ENCODE results near the gene BSN.
A peak's percentile ranks its signal among the peaks of the same experiment; 100 is the strongest.

Gene BSN

DNA sequence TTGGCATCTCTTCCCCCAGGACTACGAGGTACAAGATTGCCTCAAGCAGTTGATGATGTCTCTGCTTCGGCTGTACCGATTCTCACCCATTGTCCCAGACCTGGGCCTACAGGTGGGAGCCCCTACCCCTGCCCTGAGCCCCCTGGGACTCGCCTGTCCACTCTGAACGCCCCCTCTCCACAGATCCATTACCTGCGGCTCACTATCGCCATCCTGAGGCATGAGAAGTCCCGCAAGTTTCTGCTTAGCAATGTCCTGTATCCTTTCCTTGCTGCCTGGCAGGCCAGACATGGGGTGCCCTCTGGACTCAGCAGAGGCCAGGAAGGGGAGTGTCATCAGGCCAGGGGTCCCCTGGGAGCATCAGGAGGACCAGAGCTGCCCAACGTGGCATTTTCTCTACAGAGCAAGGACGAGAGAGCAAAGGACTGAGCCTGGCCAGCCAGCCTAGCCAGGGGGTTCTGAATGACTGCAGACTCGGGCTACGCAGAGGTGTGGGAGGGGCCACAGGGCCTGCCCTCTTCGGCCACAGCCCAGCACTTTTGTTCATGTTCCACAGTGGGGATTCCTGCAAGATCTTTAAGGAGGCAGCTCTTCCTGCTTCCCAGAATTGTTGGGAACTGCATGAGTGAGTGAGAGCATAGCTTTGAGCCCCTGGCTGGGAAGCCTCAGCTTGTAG is 146.3 kb downstream of the BSN start:
- DNase-seq: no peak

DNA sequence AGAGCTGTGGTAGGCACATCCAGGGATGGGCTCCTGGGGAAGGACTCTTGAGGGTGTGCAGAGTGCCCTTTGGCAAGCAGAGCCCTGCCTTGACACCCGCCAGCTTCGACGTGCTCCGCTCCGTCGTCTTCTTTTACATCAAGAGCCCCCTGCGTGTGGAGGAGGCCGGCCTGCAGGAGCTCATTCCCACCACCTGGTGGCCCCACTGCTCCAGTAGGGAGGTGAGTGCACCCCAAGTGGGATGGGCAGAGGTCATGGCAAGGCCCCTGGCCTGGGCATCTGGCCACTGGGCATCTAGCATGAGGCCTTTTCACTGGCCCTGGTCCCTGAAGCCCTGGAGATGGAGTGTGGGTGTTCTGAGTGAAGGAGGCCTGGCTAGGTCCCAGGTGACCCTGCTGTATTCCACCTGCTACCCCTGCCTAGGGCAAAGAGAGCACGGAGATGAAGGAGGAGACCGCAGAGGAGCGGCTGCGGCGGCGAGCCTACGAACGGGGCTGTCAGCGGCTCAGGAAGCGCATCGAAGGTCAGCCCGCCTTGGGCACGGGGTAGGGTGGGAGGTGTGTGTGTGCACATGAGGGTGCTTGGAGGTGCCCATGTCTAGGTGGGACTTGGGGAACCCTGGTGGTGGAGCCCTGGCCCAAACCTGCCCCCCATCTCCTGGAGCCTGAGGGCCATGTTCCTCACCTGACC is 147.3 kb downstream of the BSN start:
- DNase-seq: no peak

DNA sequence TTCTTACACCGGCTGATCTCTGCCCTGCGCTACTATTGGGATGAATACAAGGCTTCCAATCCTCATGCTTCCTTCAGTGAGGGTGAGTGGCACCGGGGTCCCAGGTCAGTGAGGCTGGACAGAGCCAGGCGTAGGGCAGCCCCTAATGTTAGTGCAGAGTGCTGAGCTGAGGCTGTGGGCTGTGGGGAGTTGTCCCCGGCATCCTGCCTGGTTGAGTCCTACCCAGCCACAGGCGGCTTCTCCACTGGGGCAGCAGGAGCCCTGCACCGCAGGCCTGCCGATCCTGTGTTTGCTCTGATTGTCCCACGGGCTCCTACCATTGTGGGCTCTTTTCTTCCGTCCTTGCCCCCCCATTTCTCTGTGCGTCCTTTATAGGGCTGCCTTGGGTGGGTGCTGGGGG is 148.4 kb downstream of the BSN start:
- DNase-seq: no peak

DNA sequence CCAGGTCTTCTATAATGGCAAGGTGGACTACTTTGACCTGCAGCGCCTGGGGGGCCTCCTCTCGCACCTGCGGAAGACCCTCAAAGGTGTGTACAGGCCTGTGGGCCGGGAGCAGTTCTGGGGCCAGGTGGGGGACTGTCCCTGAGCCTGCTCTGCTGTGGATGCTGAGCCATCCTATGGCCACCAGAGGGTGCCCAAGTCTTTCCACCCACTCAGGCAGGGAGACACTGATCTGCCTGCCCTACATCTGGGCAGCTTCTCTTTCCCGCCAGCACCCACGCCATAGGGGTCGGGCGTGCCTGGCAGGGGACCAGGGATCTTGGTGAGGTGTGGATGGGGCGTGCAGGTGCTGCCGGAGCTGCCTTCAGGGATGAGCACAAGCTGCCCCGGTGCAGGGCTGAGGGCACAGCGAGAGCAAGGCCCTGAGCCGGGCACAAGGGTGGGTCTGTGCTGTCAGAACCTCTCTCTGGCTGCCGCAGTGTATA is 149.2 kb downstream of the BSN start:
- DNase-seq: peak; percentile 78

DNA sequence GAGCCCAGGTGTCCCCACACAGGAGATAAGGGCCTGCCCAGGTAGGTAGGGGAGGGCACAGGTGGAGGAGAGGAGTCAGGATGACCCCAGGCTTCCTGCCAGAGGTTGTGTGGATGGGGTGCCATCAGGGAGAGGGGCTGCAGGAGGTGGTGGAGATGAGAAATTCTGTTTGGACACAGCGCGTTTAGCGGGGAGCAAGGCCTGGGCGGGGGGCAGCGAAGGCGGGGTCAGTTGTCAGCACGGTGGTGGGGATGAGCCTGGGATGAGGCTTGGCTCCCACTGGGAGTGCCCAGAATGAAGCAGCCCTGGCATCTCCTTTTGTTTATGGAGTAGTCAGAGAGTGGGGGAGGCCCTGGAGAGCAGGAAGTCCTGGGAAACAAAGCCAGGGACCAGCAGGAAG is 149.7 kb downstream of the BSN start:
- DNase-seq: no peak

DNA sequence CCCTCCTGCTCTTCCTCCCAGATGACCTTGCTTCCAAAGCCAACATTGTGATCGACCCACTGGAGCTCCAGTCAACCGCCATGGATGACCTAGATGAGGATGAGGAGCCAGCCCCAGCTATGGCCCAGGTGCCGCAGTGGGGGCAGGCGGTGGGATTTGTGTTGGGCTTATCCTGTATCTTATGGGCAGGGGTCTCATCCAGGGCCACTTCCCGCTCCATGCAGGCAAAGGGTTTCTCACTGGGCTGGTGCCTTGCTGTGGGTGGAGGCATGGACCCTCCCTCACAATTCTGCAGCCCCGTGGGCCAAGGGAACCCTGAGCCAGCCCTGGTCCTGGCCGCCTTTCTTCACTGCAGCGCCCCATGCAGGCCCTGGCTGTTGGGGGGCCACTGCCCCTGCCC is 150.4 kb downstream of the BSN start:
- no peak for DNase-seq

DNA sequence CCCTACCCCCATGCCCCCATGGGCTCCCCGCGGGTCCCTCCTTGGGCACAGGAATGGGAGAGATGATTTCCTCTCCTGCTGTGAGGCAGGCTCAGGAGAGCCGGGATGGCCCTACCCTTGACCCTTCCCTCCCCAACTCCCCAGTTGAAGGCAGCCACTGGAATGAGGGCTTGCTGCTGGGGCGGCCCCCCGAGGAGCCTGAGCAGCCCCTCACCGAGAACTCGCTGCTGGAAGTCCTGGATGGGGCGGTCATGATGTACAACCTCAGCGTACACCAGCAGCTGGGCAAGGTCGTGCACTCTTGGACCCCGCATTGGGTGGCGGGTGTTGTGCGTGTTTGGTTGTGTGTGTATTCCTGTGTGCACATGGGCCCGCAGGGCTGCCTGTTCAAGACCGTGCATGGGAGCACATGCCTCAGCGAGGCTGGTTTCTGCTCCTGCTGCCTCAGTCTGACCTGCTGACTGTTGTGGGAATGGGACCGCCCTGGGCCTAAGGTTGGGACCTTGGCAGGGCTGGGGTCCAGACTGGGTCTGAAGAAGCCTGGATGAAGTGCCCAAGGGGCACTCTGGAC is 151.2 kb downstream of the BSN start:
- no peak for DNase-seq

DNA sequence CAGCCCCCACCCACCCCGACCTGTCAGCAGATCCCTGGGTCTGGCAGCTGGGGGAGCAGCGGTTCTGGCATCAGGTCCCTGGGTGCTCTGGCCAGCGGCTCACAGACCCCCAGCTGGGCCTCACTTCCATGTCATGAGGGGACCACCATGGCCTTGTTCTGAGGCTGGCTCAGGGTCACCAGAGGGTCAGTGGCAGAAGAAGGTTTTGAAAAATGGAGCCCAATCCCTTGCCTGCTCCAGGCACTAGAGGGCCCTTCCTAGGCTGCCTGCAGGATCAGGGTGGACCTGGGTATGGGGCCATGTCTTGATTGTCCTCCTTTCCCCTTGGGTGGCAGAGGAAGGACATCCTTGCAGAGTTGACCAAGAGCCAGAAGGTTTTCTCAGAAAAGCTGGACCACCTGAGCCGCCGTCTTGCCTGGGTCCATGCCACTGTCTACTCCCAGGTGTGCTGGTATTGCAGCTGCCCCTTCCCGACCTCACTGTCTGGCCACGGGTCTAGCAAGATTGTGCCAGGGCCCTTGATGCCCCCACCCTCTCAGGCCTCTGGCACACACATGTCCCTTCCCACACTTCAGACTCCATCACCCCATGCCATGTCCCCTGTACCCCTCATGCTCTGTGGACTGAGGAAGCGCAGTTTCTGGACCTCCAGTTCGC is 152.3 kb downstream of the BSN start:
- no peak for DNase-seq

DNA sequence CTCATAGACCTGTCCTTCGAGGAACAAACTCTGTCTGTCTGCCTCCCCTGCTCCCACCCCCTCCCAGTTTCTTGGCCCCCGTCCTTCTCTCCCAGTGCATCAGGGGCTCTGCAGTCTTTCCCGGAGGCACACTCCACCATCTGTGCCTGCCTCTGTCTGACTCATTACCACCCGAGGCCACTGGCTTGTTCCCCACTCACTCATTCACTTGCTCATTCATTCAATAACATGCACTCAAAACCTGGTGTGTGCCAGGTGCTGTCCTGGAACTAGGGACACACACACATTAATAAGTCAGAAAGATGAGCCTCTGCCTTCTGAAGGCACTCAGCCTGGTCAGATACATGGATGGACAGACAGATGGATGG is 152.8 kb downstream of the BSN start:
- no peak for DNase-seq

DNA sequence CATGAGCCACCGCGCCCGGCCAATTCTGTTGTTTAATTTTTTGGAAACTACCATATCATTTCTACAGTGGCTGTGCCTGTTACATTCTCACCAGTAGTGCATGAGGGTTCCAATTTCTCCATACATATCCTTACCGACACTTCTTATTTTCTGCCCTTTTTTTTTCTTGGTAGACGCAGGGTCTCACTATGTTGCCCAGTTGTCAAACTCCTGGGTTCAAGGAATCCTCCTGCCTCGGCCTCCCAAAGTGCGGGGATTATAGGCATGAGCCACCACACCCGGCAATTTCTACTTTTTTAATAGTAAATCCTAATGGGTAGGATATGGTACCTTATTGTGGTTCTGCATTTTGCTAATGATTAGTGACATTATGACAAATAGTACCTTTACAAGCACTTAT is 155.6 kb downstream of the BSN start:
- DNase-seq: no peak

DNA sequence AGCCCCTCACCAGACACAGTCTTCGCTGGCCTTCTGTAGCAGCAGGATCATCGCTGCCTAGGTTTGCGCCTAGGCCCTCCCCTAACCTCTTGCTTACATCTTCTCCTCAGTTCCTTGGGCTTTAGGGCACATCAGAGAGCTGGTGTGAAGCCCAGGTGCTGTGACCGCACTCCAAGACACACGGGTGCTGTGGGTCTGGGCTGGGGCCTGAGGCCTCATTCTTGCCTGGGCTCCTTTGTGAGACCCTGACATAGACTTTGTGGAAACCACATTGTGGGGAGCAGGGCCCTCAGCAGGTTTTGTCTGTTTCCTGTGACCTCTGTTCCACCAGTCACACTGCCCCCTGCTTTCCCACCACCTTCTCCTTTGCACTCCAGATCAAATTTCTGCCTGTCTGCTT is 157.2 kb downstream of the BSN start:
- DNase-seq: no peak

DNA sequence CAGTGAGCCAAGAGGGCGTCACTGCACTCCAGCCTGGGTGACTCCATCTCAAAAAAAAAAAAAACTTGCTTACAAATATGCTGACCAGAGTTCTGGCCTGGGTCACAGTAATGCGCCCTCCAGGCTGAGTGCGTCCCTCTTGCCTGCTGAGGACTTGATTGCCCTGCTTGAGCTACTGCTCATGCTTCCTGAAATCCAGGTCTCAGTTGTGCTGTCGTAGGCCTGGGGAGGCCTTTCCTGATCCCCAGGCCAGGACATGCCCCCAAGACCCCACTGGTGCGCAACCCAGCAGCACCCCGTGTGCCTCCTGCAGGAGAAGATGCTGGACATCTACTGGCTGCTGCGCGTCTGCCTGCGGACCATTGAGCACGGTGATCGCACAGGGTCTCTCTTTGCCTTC is 157.9 kb downstream of the BSN start:
- no peak for DNase-seq

DNA sequence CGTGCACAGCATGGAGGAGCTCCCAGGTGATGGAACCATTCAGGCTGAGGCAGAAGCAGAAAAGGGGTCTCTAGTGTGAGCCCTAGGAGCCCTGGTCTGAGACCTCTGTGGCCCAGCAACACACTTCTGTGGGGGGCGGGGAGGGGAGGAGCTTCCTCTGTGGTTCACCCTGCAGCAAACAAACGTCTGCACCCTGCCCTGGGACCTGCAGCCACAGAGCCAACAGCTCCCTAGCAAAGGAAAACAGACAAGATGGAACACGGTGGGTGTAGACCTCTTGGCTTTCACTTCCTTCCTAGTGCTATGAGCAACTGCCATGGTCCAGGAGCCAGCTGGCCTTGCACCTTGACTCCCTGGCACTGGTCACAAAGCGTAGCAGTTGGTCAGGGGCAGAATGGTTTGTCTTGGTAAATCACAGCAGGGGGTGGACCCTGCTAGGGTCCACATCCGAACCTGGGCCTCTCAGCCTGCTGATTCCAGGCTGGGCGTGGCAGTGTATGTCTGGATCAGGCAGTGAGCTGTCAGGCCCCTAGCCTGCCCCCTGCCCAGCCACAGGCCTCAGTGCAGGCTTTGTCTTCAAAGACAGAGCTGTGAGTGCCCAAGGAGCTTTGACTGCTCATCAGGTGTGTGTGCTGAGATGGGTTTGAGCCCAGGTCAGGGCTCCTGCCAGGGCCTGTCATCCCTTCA is 158.5 kb downstream of the BSN start:
- no peak for DNase-seq

DNA sequence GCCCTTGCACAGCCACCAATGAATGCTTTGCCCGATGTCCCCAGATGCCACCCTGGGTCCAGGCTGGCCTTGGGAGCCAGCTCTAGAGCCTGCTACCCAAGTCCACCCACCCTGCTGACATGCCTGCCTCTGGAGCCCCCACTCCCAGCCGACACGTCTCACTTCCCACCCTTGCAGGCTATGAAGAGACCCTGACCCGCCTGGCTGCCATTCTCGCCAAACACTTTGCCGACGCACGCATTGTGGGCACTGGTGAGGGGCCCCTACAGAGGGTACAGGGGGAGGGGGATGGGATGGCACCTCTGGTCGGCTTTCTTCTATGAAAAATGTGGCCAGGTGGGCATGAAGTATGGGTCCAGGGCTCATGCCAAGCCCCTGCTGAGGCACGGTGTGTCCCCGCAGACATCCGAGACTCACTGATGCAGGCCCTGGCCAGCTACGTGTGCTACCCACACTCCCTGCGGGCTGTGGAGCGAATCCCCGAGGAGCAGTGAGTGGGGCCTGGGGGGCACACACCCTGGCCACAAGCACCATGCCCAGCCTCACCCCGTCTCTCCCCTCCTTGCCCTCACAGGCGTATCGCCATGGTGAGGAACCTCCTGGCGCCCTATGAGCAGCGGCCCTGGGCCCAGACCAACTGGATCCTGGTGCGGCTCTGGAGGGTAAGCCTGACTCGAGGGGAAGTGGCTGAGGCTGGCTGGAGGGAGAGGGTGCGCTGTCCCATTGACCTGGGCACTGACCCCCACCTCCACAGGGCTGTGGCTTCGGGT is 159.2 kb downstream of the BSN start:
- no peak for DNase-seq

DNA sequence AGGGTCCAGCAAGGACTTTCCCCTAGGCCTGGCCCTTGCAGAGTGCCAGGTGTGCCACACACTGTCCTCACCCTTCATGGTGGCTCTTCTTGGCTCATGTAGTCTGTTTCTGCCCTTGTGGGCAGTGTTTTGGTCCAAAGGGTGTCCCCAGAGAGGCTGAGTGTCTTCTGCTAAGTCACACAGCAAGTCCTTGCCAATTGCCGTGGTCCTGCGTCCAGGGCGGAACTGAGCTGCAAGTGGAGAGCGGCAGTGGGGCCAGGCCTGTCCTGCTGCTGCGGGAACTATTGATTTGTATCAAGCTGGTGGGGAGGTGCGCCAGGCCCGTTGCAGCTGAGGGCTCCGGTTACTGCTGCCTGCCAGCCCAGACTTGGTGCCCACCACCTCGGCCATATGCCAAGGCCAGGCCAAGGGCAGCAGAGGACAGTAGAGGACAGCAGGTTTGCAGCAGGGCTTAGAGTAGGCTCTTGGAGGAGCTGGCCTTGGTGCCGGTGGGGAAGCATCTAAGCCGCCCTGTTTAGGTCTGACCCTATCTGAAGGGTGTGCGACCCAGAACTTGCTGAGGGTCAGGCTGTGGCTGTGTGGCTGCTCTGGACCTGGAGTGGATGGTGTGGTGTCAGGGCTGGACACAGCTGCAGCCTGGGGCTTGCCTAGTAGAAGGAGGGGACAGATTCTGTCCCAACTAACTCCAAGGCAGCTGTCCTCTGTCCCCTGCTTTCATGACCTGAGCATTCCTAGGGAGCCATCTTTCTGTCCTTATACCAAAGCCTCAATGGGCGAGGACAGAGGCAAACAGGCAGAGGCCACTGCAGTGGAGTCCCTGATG is 160.7 kb downstream of the BSN start:
- no peak for DNase-seq

DNA sequence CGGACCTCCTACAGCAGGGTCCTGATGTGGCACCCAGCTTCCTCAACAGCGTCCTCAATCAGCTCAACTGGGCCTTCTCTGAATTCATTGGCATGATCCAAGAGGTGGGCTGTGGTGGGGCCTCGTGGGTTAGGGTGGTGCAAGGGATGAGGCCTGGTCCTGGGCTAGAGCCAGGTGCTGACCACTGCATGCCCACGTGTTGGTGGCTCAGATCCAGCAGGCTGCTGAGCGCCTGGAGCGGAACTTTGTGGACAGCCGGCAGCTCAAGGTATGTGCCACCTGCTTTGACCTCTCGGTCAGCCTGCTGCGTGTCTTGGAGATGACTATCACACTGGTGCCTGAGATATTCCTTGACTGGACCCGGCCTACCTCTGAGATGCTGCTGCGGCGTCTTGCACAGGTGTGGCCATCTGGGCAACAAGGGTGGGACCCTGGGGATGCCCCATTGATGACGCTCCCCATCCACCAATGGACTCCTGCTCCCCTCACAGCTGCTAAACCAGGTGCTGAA is 161.4 kb downstream of the BSN start:
- no peak for DNase-seq

DNA sequence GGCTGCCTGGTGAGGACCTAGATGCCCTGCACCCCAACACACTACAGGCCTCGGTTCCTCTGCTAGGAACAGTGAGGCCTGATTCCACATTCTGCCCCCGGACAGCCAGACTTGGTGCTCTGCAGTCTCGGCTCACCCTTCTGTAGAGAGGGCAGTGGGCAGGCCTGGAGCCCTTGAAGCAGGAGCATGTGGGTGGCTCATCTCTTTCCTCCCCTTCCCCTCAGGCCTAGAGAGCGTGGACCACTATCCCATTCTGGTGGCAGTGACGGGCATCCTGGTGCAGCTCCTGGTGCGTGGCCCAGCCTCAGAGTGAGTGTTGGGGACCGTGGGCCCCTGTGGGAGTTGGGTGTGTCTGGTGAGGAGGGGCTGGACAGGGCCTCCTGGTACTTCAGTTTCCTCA is 161.9 kb downstream of the BSN start:
- DNase-seq: no peak

DNA sequence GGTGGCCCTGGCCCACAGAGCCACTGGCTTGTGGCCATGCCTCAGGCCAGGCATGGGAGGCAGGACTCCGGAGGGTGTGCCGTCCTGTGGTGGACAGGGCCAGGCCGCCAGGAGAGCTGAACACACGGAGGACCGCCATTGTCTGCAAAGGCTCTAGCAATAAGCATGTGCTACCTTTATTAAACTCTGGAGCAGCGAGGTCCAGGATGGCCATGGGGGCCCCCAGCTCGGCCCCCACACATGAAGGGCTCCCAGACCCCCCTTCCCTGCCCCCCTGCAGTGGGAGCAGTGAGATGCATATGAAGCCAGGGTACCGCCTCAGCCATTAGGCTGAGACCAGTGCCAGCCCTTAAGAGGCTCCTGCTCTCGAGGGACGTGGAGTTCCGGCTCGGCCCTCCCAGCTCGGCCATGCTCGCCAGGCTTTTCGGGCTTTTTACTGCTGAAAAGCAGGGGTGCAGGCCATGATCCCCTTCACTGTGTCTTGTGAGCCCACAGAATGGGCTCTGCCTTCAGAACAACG is 162.5 kb downstream of the BSN start:
- no peak for DNase-seq

DNA sequence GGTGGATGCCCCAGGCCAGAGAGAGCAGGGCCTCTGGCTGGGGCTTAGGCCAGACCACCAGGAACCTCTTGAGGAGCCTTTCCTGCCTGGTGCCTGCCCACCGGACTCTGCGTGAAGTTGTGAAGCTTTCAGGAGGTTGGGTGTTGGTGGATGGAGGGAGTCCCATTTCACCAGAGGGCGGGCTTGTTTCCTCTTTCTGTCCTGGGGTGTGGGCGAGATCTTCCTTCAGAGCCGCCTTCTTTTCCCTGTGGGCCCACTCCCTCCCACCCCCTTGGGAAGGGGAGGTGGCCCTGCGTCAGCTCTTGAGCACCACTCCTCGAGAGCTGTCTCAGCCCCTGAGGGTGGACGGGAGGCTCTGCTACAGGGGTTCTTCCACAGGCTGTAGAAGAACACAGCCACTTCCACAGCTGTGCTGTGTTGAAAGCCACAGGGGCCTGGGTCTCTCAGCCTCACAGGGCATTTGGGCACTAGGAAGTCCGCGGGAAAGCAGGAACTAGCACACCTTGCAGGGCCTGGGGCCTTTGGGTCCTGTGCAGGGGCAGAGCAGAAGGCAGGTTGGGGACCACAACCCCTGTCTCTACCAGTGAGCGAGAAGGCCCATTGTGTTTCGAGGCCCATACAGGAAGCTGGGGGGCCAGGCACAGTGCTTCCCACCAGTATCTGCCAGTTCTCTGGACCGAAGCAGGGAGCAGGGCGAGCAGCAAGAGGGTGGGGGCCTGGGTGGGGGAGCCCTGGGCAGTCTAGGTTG is 163.1 kb downstream of the BSN start:
- DNase-seq: no peak

Data from CD4-positive, alpha-beta T cell treated with Interleukin-10 for 1 hour (primary cell).